ENCODE measurements around the gene HDAC8. TPM values are rescaled to one million over a fixed set of nuclear protein-coding genes. Genes with fewer than 3 reads are reported as not detected.
A peak's percentile ranks its signal among the peaks of the same experiment; 100 is the strongest.
"Not testable (repeated sequence)": the region's sequence is repeated elsewhere in the genome, so short reads cannot be mapped to it uniquely, and the experiment has no call there.

Gene HDAC8
- total RNA-seq, result 21.6 and 25.6 TPM in 2 replicates

GRCh38 chrX:72572248-72573157, at the start of gene HDAC8:
Gene HDAC8 (minus strand): TSS chrX:72572843. CDS start chrX:72572761, 82 bp downstream.
- DNase-seq (ENCODE audit: low read depth in 2 of 2), result peak; percentile 83 to 86

GRCh38 chrX:72621625-72622485, 49.2 kb upstream of the HDAC8 start:
- peak; percentile 51 to 66 for DNase-seq (ENCODE audit: low read depth in 2 of 2)

- peak in 1 of 2 donors; percentile 5 for DNase-seq (ENCODE audit: low read depth in 2 of 2)
Measured at GRCh38 chrX:72621163-72621562, 48.5 kb upstream of the HDAC8 start.

GRCh38 chrX:72620550-72621145, 48.0 kb upstream of the HDAC8 start:
- peak; percentile 63 to 91 for DNase-seq (ENCODE audit: low read depth in 2 of 2)

- DNase-seq (ENCODE audit: low read depth in 2 of 2), result peak; percentile 27 to 55
Measured at GRCh38 chrX:72609313-72609712, 36.7 kb upstream of the HDAC8 start.

GRCh38 chrX:72604705-72605104, 32.1 kb upstream of the HDAC8 start:
- DNase-seq (ENCODE audit: low read depth in 2 of 2), result no peak

GRCh38 chrX:72604112-72604511, 31.5 kb upstream of the HDAC8 start:
- DNase-seq (ENCODE audit: low read depth in 2 of 2), result no peak

- DNase-seq (ENCODE audit: low read depth in 2 of 2), result not testable (repeated sequence)
Measured at GRCh38 chrX:72591038-72591437, 18.4 kb upstream of the HDAC8 start.

- DNase-seq (ENCODE audit: low read depth in 2 of 2), result no peak
Measured at GRCh38 chrX:72584163-72584562, 11.5 kb upstream of the HDAC8 start.

- DNase-seq (ENCODE audit: low read depth in 2 of 2), result no peak
Measured at GRCh38 chrX:72576141-72576894, 3.7 kb upstream of the HDAC8 start.

- no peak for DNase-seq (ENCODE audit: low read depth in 2 of 2)
Measured at GRCh38 chrX:72573158-72573511, 492 bp upstream of the HDAC8 start.

GRCh38 chrX:72569786-72570185, 2.9 kb downstream of the HDAC8 start:
- peak; percentile 36 to 52 for DNase-seq (ENCODE audit: low read depth in 2 of 2)

GRCh38 chrX:72568406-72569092, 4.1 kb downstream of the HDAC8 start:
- peak in 1 of 2 donors; percentile 71 for DNase-seq (ENCODE audit: low read depth in 2 of 2)

GRCh38 chrX:72566448-72566847, 6.2 kb downstream of the HDAC8 start:
- DNase-seq (ENCODE audit: low read depth in 2 of 2), result no peak

- not testable (repeated sequence) for DNase-seq (ENCODE audit: low read depth in 2 of 2)
Measured at GRCh38 chrX:72559655-72560054, 13.0 kb downstream of the HDAC8 start.

- no peak for DNase-seq (ENCODE audit: low read depth in 2 of 2)
Measured at GRCh38 chrX:72554448-72555140, 18.0 kb downstream of the HDAC8 start.

- not testable (repeated sequence) for DNase-seq (ENCODE audit: low read depth in 2 of 2)
Measured at GRCh38 chrX:72552443-72552842, 20.2 kb downstream of the HDAC8 start.

GRCh38 chrX:72545990-72546389, 26.7 kb downstream of the HDAC8 start:
- DNase-seq (ENCODE audit: low read depth in 2 of 2), result peak; percentile 31 to 71

- peak; percentile 34 to 57 for DNase-seq (ENCODE audit: low read depth in 2 of 2)
Measured at GRCh38 chrX:72540318-72540717, 32.3 kb downstream of the HDAC8 start.

- no peak for DNase-seq (ENCODE audit: low read depth in 2 of 2)
Measured at GRCh38 chrX:72539822-72540221, 32.8 kb downstream of the HDAC8 start.
